NCI-H226 (cell line): ENCODE results near the gene ADAMTS3.

Source experiments
- DNase-seq: peaks from one replicate; pipeline ENCODE4 v3.0.0-alpha.2; 2015

The ADAMTS3 gene

DNA sequence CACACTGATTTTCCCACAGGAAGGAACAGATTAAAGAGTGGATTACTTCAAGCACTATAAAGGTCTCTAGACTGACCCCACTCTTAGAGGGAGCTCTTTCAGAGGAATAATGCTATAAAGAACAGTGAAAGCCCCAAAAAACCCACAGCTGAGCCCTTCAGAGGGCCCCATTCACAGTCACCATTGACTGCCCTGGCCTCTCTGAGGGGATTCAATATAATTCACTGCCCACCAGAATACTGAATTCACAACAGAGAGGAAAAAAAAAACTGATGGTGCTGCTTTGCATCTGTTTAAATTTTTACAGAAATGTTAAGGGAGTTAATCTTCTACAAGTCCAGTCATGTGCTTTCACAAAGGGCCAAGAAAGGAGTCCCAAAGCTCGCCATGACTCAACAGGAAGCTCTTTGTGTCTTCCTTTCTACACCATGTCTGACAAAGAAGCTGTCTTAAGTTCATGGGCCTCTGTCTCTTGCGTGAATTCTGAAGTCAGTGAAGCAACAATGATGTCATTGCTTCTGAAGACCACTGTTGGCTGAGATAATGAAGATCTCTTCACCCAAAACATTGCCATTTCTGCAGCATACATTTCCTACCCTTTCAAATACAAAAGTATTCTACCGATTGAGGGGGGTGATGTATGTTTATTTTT is 174.9 kb downstream of the ADAMTS3 start:
- no peak for DNase-seq

DNA sequence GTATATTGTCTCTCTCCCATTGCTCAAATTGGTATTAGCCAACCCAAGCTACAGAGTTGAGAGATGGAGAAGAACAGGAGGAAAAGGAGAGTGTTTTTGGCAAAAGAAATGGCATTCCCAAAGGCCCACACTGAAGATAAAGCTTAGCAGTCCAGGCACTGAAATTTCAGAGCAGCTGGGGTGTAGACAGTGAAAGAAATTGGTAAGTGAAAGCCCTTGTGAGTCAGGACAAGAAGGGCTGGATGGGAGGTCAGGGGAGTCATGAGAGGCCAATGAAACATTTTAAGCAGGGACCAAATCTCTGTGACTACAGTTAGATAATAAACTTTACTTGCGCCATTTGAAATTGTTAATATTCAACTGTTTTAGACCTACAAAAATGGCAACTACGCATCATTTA is 177.7 kb downstream of the ADAMTS3 start:
- DNase-seq: no peak

DNA sequence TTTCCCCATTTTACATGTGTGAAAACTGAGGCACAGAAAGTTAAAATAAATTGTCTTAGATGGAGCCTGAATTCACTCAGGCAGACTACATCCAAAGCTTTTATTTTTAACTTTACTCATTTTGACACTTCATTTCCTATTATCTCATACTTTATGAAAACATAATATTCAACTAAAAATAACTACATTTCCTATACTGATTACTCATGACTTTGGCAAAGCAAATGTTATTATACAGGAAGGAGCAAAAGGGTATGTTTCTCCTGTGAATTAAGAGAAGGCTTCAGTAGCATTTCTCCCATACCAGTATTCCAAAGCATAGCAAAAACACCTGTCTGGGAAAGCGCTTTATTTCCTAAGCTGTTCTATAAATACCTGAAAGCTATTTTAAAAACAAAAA is 178.6 kb downstream of the ADAMTS3 start:
- DNase-seq: no peak

DNA sequence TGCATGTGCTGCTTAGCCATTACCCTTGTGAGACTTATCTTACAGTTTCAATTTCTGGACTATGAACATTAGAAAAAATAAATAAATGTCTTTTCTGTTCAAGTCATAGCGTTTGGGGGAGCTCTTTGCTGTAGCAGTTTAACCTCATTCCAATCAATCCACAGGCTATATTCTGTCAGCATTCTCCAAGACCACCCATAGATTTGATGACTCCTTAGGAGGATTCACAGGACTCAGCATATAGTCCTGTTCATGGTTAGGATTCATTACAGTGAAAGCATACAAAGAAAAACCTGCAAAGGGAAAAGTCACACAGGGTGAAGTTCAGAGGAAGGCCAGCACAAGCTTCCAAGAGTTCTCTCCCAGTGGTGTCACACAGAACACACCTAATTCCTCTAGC is 180.5 kb downstream of the ADAMTS3 start:
- DNase-seq: no peak

DNA sequence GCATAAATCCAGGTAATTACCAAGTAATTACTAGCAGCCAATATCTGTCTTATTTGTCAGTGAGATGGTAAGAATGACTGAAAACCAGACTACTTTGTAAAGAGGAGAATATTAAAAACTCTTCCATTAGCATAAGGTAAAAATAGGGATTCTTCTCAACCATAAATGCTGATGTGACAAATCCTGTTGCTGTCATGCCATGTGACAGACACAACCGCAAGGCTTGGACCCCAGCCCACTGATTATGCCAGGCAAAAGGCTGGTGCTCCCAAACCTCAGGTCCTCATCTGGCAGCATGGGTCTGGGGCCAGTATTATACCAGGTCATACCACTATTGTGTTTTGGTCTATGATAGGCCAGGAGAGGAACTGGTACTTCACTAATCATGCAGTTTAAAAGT is 181.1 kb downstream of the ADAMTS3 start:
- DNase-seq: no peak

DNA sequence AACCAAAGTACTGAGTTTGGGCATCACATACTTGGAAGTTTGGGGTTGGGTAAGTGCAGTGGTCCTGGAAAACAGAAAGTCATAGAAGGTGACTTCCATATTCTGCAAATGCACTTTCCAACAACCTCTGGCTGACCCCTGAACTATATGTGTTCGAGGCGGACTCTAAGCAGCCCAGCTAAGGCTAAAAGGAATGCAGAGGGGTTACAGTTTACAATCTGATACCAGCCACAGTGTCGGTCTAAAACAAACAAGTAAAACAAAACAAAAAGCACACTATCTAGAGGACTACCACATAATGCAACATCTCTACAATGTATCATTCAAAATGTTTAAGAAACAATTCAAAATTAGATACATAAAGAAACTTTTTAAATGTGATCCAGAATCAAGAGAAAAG is 185.6 kb downstream of the ADAMTS3 start:
- DNase-seq: no peak

DNA sequence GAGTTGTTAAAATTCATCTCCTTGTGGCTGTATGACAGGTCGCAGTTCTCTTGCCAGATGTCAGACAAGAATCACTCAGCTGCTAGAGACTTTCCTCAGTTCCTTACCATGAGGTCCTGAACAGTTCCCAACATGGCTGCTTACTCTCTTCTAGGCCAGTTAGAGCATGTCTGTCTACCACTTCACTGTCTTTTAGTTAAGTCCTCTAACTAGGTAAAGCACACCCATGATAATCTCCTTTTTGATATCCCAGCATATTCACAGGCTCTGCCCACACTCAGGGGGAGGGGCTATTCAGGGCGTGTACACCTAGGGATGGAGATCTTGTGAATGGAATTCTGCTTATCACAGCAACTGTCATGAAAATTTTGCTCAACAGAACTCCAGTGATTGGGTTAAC is 190.1 kb downstream of the ADAMTS3 start:
- peak; percentile 86 for DNase-seq

DNA sequence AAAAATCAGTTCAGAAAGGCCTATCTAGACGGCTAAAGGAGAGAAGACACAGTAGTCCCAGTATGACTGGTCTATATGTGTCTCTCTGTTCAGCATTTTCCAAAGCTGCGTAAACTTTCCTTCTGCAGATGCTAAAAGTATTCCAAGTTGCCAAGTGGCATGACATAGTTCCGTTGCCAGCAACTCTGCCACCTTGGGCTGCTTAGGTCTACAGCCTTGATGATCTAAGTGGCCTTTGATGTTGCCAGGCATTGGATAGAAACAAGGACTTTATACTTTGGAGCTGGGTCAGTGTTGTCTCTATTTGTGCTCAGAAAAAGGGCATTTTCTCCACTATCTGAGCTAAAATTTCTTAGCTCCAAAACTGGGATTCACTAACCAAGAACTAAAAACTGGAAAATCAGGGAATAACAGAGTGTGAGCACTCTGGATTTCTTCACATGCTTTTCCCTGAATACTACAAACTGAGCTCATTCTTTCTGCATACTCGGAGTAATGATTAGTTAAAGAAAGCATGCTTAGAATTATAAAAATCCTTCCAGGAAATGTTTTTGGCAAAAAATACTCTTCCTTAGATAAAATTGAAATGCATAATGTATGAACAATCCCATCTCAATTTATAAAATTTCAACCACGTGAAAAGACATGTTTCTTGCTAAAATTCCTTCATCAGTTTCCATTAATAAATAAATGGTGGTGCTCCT is 191.4 kb downstream of the ADAMTS3 start:
- DNase-seq: no peak

DNA sequence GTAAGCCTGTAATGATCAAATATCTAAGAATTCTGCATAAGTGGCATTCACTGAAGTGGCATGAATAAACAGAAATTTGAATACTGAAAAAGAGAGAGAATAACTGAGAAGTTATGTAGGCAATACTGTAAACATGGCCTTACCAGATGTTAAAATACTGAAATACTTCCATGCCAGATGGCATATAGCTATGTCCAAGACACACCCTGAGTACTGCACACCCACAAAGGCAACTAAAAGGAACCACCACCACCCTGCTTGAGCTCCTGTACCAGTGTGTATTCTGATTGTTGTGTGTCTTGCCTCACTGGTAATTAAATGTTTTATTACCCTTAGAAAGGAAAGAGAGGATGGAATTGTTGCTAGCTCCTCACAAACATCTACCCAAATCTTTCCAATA is 192.1 kb downstream of the ADAMTS3 start:
- no peak for DNase-seq

DNA sequence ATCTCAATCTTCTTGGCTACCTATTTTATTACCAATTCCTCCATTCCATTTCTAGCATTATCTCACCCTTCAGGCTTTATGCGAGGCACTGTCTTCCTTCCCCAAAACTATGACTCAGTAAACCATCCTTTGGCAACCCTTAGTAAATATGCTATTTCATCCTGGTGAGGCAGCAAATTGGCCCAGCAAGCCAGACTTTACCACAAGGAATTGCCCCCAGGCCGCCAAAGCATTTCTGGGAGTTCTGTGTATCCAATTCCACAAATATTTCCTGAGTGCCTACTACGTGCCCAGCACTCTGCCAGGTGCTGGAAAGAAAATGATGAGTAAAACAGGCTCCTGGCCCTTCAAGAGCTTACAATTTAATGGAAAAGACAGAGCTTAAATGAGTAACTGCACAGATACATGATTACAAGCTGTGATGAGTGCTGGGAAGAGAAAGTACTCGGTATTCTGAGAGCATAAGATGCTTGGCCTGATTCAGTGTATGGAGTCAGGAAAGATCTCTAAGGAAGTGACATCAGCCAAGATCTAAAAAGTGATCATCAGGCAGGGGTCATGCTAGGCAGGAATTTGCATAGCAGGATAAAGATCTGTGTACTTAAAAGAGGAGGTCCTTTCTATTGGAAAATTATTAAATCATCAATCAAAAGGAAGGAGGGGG is 193.8 kb downstream of the ADAMTS3 start:
- DNase-seq: peak; percentile 93

DNA sequence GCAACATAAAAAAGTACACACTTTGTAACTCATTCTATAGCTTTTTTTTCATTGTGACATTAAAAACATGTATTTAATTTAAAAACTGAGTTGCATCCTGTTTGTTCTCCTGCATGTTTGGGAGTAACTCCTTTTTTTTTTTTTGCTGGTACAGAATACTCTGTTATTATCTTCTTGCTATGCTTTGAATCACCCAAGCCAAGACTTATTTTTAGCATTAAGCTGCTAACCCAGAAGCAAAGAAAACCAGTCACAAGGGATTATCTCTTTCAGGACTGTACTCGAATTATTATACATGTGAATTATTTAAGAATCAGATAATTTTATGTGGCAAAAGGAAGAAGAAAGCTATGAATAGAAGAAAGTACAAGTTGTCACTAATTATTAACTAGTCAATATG is 194.9 kb downstream of the ADAMTS3 start:
- DNase-seq: no peak

DNA sequence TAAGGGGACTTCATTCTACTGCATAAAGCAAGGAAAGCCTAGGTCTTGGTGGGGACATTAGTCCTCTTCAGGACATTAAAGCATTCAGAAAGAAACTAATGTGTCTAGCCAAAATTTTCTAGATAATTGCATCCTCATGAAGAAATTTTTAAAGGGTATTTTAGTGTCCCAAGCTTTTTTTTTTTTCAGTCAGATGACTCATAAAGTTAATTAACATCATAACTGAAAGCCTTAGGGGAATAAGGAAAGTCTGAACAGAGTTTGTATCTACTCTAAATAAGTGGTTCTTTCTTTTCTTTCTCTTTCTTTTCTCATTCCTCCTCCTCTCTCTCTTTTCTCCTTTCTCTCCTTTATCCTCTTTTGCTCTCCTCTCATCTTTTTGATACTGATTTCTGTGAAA is 202.4 kb downstream of the ADAMTS3 start:
- DNase-seq: no peak

DNA sequence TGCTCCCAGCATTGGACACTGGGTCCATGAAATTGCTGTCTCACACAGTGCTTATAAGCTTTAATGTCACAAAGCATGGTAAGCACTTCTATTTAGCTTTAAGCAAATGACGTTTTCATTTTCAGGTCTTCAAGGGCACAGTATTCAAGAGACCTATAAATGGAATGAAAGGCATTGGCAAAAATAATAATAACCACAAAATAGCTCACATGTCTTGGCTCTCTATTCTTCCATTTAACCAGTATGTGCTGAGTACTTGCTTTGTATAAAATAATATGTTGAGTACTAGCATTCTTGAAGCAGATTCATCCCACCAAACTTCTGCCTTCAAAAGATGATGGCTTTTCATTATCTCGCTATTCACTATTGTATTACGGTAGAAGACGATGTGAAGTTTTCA is 203.0 kb downstream of the ADAMTS3 start:
- no peak for DNase-seq

DNA sequence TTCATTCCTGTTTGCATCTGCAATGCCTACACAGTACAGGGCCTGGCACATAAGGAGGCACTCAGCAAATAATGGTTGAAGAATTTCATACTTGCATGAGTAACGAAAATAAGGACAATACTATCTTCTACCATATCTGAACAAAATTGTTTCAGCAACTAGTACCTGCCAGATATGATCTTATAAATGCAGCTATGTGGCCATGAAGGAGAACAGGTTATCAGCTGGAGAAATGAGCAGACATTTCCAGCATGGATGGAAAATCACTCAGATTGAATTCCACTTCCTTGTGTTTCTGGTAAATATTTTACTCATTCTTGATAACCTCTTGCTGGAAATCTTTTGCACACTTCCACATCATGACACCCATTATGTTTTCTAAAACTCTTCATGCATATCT is 204.0 kb downstream of the ADAMTS3 start:
- DNase-seq: peak; percentile 42

DNA sequence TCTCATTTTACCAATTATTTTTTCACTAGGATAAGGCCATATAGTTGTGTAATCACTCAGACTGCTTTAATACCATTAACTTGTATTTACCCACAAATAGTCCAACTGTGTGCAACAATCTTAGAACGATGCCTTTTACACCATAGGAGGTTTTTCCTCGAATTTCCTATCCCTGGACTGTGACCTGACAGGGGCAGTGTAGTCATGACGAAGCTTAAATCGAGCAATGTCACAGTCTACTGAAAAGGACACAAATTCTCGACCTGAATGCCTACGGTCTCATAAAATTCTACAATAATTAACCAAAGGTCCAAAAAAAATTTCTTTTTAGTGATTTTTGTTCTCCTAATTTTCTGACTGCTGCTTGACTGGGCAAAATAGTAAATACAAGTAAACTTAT is 208.9 kb downstream of the ADAMTS3 start:
- DNase-seq: no peak

DNA sequence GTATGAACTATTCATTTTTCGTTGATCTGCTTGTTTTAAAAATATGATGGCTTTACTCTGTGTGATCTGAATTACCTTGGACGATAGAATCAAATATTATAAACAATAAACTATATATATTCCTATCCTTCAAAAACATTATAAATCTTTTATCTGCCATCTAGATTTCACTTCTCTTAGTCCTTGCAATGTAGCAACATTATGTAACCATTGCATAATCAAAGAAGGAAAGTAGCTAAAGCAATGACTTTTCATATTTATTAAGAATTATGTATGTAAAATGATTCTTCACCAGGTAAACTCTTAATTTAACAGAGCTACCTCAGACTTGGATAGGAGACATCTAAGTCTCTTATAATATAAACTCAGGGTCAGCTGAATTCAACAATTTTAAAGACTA is 210.5 kb downstream of the ADAMTS3 start:
- no peak for DNase-seq

DNA sequence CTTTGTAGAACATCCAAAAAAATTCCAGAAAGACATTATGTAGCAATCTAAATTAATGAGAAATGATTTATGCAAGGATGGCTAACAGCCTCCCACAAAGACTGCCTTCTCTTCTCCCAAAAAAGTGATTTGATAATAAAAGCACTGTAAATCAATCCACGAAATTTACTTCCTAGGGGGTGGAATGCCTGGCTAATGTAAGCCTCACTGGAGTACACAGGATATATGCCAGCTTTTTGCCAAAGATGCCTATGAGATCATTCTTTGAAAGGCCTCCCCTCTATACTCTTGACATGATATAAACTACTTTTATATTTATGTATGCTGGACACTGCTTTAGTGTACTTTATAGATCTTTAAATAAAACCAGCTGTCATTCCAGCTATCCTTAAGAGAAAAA is 211.1 kb downstream of the ADAMTS3 start:
- DNase-seq: peak; percentile 42

DNA sequence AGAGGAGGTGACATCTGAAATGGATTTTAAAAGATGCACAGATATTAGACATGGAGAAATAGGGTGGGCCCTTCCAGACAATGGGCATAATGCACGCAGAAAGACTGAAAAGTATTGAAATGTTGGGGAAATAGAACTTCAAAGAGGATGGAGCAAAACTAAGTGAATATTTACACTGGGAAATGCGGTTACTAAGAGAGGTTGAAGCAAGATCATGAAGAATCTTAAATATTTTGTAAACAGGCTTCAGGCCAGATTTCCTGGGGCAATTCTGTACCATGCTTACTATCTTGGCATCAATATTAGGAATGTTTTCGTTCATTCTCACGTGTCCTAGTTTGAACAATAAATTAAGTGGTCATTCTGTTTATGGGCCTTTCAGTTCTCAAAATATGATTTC is 216.3 kb downstream of the ADAMTS3 start:
- DNase-seq: peak; percentile 60

DNA sequence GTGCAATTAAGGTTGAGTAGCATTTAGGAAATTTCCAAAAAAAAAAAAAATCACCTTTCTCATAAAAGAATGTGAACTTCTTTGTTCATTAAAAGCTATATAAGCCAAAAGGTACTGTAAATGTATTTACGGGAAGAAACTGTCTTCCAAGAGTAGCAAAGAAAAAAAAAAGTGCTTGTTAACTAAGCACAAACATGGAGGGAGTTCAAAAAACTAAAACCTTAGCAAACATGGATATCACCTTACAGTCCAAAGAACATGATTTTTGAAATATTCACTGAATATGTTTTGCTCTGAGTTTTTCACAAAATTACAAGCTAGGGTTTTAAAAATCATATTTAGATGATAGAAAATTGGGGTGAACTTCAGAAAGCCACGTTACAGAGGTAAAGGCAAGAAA is 217.5 kb downstream of the ADAMTS3 start:
- DNase-seq: no peak

DNA sequence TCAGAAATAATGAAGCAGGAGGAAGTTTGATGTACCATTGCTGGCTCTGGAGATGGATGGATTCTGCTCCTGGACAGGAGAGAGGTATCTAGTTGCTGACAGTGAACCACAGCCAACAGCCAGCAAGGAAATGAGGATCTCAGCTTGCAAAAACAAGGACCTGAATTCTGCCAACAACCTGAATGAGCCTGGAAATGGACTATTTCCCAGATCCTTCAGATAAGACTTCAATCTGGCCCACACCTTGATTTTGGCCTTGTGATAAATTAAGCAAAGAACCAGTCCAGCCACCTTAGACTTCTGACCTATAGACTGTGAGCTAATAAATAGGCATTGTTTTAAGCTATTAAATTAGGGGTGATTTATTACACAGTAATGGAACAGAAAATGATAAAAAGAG is 220.3 kb downstream of the ADAMTS3 start:
- no peak for DNase-seq

DNA sequence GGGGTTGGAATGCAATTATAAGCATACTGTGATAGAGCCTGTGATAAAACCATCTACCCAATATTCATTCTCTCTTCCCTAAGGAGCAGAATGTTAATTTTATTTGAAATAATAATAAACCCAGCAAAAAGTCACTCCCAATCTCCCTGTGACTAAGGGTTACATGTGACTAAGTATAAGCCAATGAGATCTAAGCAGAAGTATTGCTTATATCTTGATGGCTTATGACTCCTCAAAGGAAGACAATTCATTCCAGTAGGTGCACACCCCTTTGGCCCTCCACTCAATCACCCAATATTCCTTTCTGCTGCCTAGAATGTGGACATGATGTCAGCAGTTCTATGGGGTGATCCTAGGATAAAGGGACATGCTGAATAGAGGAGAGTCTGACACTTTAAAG is 224.6 kb downstream of the ADAMTS3 start:
- DNase-seq: no peak

DNA sequence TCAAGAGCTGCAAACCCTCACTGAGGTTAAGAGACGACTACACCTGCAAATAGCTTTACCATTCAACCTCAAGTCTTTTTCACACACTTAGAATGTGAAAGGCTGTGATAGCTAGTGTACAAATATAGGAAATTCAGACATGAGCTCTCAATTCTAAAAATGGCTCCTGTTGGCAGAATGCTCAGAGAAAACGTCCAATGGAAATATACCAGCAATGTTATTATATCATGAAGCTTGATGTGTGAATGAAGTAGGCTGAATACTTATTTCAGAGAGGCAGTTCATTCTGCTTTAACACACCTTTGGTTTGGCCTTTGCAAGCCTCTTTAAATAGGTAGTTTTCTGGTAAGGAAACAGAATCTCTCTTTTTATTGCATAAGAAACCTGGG is 227.6 kb downstream of the ADAMTS3 start:
- DNase-seq: no peak

DNA sequence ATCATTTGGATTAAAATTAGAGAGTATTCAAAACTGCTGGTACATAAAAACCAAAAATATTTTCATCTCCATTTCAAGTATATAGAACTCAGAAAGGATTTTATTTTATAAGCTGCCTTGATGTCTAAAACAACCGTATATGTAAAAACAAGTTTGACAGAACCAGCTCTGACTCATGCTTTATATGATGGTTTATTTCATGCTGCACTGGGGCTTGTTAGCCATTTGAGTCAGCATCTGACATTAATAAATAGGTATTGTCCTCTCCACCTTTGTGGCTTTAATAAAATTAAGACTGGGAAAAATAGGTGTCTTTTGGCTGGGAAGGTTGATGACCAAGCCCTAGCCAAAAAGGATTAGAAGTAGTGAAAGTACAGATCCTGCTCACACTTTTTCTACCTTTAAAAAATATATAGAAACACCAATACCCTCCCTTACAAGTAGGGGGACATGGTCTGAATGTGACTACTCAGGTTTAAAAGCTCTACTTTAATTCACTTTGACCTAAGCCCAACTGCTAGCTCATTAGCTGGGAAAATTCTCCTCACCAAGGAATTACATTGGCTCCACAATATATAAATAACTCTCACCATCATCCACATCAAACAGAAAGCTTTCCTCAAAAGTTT is 228.1 kb downstream of the ADAMTS3 start:
- DNase-seq: no peak

DNA sequence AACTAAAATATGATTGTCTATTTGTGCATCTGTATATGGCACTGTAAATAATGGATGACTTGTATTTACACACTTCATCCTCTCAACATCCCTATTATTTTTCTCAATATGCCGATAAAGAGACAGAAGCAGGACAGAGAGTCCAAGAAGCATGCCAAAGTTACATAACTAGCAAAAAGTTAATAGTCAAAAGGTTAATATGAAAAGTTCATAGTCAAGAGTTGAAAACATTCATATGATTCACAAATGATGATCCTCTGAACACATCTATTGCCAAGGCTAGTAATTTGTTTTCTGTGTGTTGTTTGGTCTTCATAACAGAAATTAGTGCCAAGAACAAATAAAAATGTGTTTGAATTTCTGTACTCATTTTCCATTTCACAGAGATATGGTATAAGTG is 231.0 kb downstream of the ADAMTS3 start:
- DNase-seq: no peak
